GM18499 (cell line): ENCODE data around the gene SMIM43.

Experiments
- ATAC-seq: cut with Tn5 transposase; IDR thresholded peaks from one replicate; pipeline ENCODE4 v1.9.1; 2021; ENCODE audit warnings: moderate number of reproducible peaks; ENCODE audit not compliant: insufficient read depth, unreplicated experiment

The SMIM43 gene

DNA sequence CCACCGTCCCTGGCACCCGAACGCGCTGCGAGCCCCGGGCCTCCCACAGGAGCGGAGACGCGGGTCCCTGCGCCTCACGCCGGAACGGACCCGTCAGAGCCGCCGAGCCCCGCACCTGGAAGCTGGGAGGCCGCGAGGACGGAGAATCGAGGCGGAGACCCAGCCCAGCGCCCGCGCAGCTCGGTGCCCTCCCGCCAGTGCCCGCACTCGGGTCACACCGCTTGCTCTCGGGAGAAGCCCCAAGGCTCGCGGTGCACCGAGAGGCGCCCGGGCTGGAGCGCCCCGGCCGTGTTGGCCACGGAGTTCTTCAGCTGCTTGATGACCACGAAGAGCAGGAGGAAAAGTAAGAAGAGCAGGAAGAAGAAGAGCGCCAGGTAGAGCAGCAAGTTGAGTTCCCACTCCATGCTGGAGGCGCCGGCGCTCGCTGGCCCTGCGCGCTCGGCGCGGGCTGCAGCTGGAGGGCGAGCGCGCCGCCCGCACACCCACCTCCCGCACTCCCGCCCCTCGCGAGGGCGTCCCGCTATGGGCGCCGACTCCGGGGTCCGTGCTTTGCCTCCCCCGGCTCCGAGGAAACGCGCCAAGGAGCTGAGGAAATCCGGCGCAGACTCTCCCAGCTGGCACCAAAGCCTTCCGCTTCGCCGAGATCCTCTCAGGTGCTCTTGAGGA lies at the start of gene SMIM43:
Gene SMIM43, minus strand, starts transcription at position 463 of the 666 bp plus-strand sequence. Its CDS starts 59 bp downstream, at position 404.
- ATAC-seq = no peak

DNA sequence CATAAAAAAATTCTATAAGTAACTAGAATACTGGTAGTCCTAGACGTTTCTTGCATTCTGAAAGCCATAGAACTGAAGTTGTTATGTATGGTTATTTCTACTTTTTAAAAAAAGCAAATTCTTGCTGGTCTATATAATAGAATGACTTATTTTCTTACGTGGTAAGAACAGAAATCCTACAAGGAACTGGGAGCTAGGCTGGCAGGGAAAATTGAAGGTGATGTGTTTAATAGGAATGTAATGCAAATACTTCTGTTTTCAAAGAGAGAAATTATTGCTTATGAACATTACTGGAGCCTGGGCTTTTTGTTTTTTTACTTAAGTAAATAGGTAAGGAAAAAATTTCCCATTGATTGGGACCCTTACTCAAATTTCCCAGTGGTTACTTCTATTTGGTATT lies 49.8 kb upstream of the SMIM43 start:
- no peak for ATAC-seq

DNA sequence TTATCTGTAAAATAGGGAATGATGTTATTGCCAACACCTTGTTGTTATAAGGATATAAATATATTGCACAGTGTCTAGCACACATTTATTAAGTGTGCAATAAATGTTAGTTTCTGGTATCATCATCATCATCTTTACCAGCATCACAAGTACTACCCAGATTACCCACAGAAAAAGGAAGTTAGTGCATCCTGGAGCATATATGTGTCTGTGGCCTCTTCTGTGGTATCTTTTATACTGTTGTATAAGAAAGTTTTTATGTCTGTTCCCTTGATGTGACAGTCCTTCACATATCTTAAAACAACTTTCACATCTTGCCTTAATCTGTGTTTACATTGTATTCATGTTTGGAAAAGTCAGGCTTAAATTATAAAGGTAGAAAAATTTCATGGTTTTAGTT lies 46.2 kb upstream of the SMIM43 start:
- no peak for ATAC-seq

DNA sequence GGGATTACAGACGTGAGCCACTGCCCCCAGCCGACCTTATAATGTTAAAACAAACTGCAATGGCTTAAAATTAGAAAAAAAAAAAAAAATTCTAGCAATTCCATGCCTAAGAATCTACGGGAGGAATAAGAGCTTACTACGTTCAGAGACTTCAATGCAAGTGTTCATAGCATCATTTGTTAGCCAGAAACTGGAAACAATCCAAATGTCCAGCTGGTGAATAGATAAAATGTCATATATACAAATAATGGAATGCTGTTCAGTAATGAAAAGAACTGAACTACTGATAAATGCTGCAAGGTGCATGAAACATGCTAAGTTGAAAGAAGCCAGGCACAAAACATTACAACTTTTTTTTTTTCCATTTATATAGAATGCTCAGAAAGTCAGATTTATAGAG lies 41.4 kb upstream of the SMIM43 start:
- ATAC-seq = no peak

DNA sequence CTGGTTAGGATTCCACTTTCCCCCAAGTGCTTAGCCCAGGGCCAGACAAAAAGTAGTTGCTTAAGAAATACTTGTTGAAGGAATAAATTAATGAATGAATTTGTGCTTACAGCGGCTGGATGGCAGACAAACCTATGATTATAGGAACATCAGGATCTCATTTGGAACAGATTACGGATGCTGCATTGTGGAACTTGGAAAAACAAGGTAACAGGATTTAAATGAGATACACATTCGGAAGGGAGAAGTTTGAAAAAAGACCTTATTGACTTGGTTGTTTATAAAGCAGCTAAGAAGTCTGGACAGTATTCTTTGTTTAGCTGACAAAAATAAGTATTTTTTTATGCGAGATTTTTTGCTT lies 36.7 kb upstream of the SMIM43 start:
- ATAC-seq = no peak

DNA sequence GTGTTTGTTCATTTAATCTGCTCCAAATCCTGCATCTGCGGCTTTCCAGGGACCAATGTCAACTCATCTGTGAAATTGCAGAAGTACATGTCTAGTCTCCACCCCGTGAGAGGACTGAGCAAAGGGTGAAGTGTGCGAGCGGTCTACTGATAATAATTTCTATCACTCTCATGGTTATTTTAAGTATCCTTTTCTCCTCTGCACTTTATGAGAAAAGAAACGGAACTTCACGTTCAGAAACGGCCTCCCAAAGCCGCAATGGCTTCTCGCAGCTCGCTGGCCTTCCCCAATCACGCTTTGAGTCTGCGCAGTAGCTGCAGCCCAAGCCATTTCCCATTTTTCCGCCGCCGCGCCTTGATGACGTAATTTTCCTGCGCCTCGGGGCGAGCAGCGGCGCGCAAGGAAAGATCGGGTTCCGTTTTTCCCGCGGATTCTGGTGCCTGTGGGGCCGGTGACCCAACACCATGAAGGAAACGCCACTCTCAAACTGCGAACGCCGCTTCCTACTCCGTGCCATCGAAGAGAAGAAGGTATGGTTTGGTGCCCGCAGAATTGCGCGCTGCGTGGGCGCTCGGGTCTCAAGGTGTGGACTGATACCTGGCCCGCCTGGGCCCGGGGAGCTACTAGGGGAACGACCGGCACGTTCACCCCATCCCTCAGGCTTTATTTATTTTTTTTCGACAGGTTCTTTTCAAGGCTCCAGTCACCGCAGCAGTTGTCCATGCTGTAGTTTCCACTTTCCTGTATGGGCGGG lies 36.2 kb upstream of the SMIM43 start, which contains the start of gene EXOSC9:
Gene EXOSC9, plus strand, starts transcription at position 363 of the 754 bp plus-strand sequence. Its CDS starts 102 bp downstream, at position 465.
- peak; percentile 70 for ATAC-seq

DNA sequence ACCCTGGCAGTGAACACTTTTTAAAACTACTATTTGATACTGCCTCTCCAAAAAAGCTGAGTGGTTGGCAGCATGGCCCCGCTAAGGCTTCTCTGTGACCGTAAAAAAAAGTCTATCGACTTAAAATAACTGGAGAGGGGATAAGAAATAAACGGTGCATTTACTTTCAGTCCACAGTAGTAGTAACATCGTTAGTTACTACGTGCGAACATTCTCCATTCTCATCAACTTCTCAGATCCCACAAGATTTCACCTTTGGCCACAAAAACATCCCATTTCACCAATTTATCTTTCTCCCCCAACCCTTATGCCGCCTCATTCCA lies 35.6 kb upstream of the SMIM43 start:
- peak; percentile 13 for ATAC-seq

DNA sequence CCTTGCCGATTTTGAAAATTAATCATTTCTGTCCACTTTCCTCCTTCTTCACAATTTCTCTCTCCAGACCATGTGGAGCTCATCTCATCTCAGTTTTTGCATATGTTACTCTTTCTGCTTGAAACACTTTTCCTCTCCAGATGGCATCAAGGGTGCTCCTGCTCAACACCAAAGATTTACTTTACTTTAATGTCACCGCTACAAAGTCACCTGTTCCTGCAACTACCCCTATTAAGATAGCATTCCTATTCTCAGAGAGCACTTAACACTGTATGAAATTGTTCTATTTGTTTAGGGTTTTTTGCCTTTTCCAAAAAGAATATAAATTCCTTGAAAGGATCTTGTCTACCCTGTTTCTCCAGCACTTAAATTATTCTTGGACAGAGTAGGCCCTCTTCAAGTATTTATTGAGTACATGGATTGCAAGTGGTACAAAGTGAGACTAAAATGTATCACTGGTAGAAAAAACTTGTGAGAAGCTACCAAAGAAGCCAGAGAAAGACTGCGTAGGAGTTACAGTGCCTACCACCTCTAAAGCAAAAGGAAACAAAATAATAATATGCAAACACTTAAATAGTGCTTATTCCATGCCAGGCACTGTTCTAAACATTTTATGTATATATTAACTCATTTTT lies 35.0 kb upstream of the SMIM43 start:
- no peak for ATAC-seq

DNA sequence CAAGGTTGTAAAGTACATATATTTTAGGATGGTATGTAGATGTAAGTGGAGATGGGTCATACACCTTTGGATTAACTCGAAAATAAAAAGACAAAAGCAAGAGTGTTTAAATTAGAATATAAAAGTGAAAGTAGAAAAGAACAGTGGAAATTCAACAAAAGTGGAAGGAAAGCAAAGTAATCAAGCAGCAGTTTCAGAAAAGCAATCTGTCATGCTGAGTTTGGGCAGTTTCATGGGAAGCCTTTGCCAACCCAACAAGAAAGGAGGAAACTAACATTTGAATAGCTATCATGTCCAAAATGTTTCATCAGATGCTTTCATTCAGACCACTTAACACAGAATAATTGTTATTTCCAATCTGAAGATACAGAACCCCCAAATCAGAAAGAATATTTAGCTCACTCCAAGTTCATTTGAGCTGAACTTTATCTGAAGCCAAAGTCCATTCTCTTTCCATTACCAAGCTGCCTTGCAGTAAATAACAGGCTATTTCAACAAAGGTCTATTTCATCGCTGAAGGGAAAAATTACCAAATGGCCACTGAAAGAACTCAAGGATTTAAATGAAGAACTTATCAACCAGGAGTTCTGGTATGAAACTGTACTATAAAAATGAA lies 34.4 kb upstream of the SMIM43 start:
- ATAC-seq = no peak

DNA sequence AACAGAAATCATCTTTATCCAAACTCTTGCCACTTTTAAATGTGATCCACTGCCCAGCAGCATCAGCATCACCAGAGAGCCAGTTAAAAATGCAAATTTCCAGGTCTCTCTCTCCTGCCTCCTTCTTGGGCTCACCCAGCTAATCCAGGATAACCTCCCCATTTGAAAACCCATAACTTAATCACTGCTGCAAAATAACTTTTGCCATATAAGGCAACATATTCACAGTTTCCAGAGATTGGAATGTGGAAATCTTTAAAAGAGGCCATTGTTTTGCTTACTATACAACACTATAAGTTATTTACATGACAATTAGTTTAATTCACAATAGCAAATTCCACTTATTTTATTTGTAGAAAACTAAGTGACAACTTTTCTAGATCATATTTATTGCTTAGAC lies 31.3 kb upstream of the SMIM43 start:
- no peak for ATAC-seq

DNA sequence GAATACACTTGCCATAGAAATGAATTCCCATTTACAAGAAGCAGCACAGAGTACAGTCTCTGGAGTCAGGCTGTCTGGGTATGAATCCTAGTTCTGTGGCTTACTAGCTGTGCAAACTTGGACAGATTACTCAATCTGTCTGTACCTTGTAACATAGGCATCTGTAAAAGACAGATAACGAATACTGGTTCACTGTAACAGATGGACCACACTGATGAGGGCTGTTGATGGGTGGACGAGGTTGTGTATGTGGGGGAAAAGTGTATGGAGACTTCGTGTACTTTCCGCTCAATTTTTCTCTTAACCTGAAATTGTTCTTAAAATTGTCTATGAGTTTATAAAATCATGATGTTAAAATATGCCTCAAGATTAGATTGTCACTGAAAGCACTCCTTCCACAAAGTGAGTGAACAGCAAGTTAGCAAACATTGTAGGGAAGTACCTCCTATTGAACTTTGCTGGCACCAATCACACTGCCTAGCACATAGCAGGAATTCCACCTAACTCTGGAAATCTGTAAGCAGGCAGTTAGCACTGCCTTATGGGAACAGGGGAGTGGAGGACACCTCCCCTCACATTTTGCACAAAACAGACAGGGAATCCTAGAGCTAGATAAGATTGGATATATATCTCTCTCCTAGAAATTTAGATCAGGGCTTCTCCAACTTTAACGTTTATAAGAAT lies 29.7 kb upstream of the SMIM43 start:
- no peak for ATAC-seq

DNA sequence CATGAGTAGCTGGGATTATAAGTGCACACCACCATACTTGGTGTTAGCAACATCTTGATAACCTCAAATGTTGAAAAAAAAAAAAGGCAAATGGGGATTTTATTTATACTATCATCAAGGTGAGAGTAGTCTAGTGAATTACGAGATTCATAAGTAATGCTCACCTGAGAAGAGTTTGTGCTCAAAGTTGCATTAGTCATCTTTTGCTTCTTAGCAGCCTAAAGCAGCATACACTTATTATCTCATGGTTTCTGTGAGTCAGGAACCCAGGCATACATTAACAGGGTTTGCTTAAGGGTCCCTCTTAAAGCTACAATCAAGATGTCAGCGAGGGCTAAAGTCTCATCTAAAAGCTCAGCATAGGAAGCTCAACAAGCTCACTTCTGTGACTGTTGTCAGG lies 28.0 kb upstream of the SMIM43 start:
- no peak for ATAC-seq

DNA sequence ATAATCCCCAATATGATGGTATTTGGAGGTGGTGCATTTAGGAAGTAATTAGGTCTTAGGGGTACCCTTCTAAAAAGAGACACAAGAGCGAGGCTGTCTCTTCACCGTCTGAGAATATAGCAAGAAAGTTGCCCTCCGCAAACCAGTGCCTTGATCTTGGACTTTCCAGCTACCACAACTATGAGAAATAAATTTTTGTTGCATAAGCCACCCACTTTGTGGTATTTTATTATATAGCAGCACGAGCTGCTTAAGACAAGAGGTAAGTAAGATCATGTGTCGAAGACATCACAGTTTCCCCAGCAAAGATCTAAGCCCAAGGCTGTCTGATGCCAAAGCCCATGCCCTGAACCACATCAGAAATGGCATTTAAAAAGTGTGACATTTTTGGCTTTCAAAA lies 26.5 kb upstream of the SMIM43 start:
- ATAC-seq = no peak

DNA sequence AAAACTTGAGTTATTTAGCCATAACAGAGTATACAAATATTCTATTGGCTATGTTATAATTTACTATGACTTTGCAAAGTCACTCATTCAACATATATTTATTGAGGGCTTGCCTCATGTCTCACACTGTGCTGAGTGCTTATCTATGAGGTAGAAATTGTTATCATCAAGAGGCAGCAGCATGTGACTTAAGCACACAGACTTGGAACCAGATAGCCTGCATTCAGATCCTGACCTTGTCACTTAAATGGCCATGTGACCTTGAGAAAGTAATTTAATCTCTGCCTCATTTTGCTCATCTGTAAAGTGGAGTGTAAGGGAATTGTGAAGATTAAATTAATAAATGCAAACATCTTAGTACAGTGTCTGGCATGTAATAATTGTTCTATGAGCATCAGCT lies 26.0 kb upstream of the SMIM43 start:
- no peak for ATAC-seq

DNA sequence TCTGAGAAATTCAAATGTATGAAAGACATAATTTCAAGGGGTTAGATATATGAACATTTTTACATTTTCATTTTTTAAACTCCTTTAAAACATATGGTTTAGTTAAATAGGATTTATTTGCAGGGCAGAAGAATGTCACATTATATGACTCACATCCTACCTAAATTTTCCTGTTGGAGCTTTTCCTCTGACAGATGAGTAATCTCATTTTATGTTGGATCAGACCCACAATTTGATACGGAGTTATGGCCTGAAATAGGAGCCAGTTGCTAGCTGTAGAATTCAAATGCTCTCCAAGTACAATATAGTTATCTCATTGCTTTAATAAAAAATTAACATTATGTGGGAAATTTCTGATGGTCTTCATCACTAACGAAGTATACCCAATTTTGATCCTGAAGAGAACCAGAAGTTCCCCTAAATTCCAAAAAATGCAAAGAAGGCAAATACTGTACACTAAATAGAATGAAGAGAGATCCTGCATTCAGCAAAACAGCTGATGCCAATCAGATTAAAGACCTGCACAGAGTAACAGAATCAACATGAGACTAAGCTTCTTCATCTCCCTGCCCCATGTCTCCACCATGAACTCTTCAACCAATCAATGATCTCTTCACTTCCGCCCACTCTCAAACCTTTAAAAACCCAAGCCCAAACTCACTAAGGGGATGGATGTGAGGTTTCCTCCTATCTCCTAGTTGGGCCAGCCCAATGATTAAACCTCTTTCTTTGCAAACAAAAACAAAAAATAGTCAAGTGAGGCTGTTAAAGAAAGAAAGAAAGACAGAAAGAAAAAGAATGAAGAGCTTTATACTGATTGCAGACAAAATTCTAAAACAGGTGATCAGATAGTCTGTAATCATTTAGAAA lies 25.2 kb upstream of the SMIM43 start:
- no peak for ATAC-seq

DNA sequence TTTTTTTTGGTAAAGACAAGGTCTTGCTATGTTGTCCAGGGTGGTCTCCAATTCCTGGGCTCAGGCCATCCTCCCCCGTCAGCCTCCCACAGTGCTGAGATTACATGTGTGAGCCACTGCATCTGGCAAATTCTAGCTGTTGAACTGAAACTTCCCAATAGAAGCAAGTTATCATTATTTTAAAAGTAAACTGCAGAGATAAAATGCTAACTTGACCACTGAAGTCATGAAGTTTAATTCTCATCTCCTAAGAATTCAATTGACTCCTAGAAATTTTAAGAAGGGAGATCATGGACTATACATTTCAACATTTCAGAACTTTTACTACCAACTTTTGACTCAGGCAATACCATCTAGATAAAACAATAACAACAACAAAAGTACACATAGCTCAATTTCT lies 24.5 kb upstream of the SMIM43 start:
- no peak for ATAC-seq

DNA sequence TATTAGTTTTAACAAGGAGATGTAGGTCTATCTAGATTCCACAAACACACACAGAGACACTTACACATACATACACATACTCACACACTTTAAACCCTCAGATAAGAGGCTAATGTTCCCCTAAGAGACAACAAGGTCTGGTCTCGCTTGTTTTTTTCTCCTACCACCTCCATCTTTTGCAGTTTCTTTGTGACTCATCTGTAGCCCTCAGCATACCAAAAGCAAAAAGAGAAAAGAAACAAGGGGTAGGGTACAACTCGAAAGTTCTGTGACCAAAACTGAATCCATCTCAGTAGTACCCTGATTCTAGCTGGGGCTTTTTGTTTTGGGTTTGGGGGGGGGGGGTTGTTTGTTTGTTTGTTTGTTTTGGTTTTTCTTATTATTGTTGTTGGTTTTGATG lies 23.9 kb upstream of the SMIM43 start:
- ATAC-seq = peak; percentile 85

DNA sequence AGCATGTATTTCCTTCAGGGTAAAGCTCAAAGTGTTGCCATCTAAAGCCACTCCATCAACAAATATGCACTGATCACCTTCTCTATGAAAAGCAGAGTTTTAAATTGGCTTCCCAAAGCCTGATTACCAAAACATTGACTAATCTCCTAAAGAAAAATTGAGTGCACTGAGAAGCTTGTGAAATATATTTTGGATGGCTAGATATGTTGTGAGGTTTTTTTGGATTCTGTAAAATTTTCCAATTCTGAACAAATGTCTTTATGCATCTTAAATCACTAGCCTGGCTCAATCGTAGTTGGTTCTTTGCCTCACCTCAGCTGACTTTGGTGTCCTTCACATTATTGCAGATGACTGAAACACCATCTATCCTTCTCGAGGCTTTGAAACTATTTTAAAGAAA lies 21.3 kb upstream of the SMIM43 start:
- ATAC-seq = no peak

DNA sequence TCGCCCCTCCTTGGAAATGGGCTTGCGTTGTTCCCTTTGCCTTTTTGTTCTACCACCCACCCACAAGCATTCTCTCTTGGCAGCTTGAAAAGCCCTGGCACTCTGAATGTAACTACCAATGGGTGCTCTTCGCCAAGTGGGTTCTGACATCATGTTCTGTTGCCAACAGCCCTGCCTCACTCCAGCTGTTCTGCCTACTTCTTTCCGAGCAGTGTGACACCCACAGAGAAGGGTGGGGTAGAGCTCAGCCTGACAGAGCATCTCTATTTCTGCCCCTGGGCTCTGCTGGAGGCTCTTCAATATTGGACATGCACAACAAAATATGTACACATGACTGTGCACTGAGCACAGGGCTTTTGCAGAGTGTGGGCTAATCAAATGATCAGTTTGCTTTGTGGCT lies 20.5 kb upstream of the SMIM43 start:
- ATAC-seq = no peak

DNA sequence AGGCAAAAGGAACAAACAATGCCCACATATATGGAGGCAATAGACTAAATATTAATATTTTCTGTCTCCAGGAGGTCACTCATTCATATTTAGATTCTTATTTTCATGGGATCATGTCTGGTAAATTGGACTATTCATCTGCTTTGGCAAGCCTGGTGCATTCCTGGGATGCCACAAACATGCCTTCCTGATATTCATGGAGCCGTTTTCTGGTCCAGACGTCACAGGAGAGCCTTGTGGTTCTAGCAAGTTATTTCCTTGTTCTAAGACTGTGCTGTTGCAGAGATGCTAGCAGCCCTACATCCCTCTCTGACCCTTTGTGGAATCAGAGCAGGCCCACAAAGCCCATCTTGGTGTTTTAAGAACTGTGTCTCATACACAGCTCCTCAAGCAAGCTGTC lies 20.0 kb upstream of the SMIM43 start:
- no peak for ATAC-seq
